Epithelial cell of proximal tubule (primary cell): ENCODE data around the gene SPEM1. TPM values are rescaled to one million over a fixed set of nuclear protein-coding genes. Genes with fewer than 3 reads are reported as not detected.

ENCODE experiments used
- DNase-seq: peaks from one replicate; pipeline ENCODE4 v3.0.0-alpha.2; 2011; ENCODE audit warnings: low read depth
- H3K4me3 ChIP-seq: 2 replicates; pipeline ENCODE4 v1.5.1; 2011; ENCODE audit warnings: low read depth, mild to moderate bottlenecking, low read length
- CTCF ChIP-seq: conservative IDR thresholded peaks from 2 replicates; pipeline ENCODE4 v1.5.1; 2012; ENCODE audit warnings: low read depth, mild to moderate bottlenecking, low read length
- total RNA-seq: library from RNA; depleted of rRNA; stranded (reverse); fragments of >200 nt; gene quantifications from 2 replicates; pipeline ENCODE4 v1.2.3, GENCODE V29; 2015

Gene SPEM1
- total RNA-seq, 1 donor from 2014 or later = not detected

DNA sequence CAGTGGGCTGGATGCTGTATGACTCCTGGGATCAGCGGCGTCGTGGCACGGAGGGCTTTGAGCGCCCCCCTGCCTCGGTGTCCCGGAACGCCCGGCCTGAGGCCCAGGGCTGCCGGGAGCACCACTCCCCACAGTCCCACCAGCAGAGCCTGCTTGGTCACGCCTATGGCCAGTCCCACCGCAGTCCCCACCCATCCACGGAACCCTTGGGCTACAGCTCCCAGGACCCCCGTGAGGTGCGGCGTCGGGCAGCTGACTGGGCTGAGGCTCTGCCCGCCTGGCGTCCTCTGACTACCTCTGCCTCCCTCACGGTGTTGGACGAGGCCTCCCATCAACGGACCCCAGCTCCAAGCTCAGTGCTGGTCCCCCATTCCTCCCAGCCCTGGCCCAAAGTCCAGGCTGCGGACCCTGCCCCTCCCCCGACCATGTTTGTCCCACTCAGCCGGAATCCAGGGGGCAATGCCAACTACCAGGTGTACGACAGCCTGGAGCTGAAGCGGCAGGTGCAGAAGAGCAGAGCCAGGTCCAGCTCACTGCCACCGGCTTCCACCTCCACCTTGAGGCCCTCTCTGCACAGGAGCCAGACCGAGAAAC is 6.9 kb downstream of the SPEM1 start:
- no peak for TF ChIP-seq CTCF
- no peak overlapping the region for H3K4me3 ChIP-seq
- no peak for DNase-seq

- H3K4me3 ChIP-seq = no peak overlapping the region
- TF ChIP-seq CTCF = no peak
- DNase-seq = no peak
Observed at GRCh38 chr17:7427549-7427948, 7.4 kb downstream of the SPEM1 start.

DNA sequence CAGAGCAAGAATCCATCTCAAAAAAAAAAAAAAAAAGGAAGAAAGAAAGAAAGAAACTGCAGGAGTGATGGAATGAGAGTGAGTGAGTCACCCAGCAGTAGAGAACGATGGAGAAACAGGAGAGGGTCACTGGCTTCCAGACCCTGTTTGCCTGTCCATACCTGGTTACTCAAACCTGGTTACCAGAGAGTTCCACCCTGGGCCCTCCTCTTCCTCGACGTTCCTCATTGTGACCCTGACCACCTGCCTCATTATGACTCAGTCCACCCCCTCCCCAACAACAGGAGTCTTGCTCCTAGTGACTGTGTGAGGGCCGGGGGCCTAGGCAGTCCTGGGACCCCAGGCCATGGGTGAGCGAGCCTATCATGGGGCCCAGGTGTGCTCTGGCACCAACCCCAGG is 8.4 kb downstream of the SPEM1 start, which contains the start of gene SPEM3:
SPEM3 (plus strand) TSS at position 301 of the 400 bp plus-strand sequence; CDS start at position 347, 46 bp downstream.
- no peak within 1 kb of the TSS for H3K4me3 ChIP-seq
- no peak for DNase-seq
- no peak for TF ChIP-seq CTCF

- H3K4me3 ChIP-seq = no peak overlapping the region
- DNase-seq = no peak
- TF ChIP-seq CTCF = no peak
Observed at GRCh38 chr17:7429722-7430121, 9.6 kb downstream of the SPEM1 start.

DNA sequence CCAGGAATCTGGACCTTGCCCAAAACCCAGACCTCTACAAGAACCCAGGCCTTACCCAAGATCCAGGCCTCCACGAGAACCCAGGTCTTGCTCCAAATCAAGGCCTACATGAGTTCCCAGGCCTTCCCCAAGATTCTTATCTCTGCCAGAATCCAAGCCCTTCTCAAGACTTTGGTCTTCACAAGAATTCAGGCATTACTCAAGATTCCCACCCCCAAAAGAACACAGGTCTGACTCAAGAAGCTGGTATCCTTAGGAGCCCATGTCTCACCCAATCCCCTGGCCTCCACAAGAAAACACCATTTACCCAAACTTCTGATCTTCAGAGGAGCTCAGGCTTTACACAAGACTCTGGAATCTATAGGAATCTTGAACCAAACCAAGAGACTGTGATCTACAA is 11.1 kb downstream of the SPEM1 start:
- DNase-seq = no peak
- TF ChIP-seq CTCF = no peak
- no peak overlapping the region for H3K4me3 ChIP-seq

GRCh38 chr17:7432296-7432695 is 12.2 kb downstream of the SPEM1 start:
- no peak for TF ChIP-seq CTCF
- DNase-seq = no peak
- no peak overlapping the region for H3K4me3 ChIP-seq

- no peak for DNase-seq
- TF ChIP-seq CTCF = peak; percentile 36
- peak overlapping the region; percentile 75 for H3K4me3 ChIP-seq
Observed at GRCh38 chr17:7435676-7436555, 15.8 kb downstream of the SPEM1 start.
